ENCODE measurements around the gene FDXR. TPM values are rescaled to one million over a fixed set of nuclear protein-coding genes. Genes with fewer than 3 reads are reported as not detected.

Gene FDXR
- total RNA-seq, 2 donors from 2014 or later: 4.1 to 7.9 TPM

GRCh38 chr17:74836691-74837467, 35.9 kb downstream of the FDXR start:
- H3K27ac ChIP-seq: no peak overlapping the region
- H3K4me1 ChIP-seq: peaks cover 0 to 24% of the 10 kb centered on the region in 2 donors
- TF ChIP-seq CTCF (IDR thresholded peaks at IDR 0.05): no peak
- H3K36me3 ChIP-seq: peaks cover 5% of the 10 kb centered on the region
- H3K4me3 ChIP-seq: no peak overlapping the region
- no peaks in the 10 kb centered on the region for H3K9me3 ChIP-seq
- no peak for DNase-seq (ENCODE audit: low spot score)
- H3K27me3 ChIP-seq: no peaks in the 10 kb centered on the region

DNA sequence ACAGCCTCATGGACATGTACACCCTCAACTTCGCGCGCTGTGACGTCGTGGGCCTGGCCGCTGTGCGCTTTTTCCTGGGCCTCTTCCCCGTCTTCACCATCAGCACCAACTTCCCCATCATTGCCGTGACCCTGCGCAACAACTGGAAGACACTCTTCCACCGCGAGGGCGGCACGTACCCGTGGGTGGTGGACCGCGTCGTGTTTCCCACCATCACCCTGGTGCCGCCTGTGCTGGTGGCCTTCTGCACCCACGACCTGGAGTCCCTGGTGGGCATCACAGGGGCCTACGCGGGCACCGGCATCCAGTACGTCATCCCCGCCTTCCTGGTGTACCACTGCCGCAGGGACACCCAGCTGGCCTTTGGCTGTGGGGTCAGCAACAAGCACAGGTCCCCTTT, 36.6 kb downstream of the FDXR start:
- peaks cover 0 to 17% of the 10 kb centered on the region in 2 donors for H3K4me1 ChIP-seq
- no peak for TF ChIP-seq CTCF (IDR thresholded peaks at IDR 0.05)
- no peak for DNase-seq (ENCODE audit: low spot score)

GRCh38 chr17:74833501-74834377, 39.1 kb downstream of the FDXR start:
- H3K4me3 ChIP-seq: no peak overlapping the region
- H3K36me3 ChIP-seq: peaks cover 5% of the 10 kb centered on the region
- no peak for DNase-seq (ENCODE audit: low spot score)
- H3K9me3 ChIP-seq: no peaks in the 10 kb centered on the region
- no peaks in the 10 kb centered on the region for H3K27me3 ChIP-seq
- H3K4me1 ChIP-seq: no peaks in the 10 kb centered on the region
- no peak for TF ChIP-seq CTCF (IDR thresholded peaks at IDR 0.05)
- H3K27ac ChIP-seq: no peak overlapping the region

More for the DNA sequence above, 36.6 kb downstream of the FDXR start:
- H3K36me3 ChIP-seq: peaks cover 5% of the 10 kb centered on the region
- no peak overlapping the region for H3K27ac ChIP-seq
- no peak overlapping the region for H3K4me3 ChIP-seq
- H3K27me3 ChIP-seq: no peaks in the 10 kb centered on the region
- no peaks in the 10 kb centered on the region for H3K9me3 ChIP-seq

GRCh38 chr17:74832421-74832820, 40.4 kb downstream of the FDXR start:
- no peak for TF ChIP-seq CTCF (IDR thresholded peaks at IDR 0.05)
- no peak for DNase-seq (ENCODE audit: low spot score)
- Histone ChIP-seq H3K27me3 (no peaks in the 10 kb centered on the region), H3K4me3 (no peak overlapping the region), H3K27ac (no peak overlapping the region), H3K36me3 (peaks cover 5% of the 10 kb centered on the region), H3K9me3 (no peaks in the 10 kb centered on the region), H3K4me1 (peaks cover 0 to 5% of the 10 kb centered on the region in 2 donors)

DNA sequence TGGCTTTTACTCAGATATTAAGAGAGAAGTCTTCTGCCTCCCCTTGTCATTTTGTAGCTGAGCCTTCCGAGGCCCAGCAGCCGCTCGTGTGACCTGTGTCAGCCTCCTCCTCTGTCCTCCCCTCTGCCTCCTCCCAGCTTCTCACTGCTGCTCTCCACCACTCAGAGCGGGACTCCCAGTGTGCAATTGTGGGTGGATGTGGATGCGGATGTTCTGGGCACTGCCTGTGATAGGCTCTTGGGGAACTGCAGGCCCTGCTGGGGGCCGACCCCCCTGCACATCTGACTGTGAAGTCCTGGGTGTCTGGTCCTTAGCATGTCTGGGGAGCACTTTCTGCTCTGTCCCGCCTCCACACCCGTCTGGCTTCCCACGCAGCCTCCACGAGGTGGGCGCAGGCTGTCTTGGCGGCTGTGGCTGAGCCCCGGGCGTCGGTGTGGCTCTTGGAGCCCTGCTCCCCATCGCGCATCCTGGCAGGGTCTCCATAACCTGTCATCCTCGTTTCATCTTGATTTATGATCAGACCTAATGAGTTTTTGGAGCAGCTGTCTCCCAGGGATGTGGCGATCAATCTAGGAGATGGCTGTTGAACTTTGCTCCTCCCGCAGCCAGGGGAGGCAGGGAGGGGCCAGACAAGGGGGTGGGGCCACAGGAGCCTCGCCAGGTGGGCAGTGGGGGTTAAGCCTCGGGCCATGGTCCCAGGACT, 41.2 kb downstream of the FDXR start:
- peaks cover 0 to 8% of the 10 kb centered on the region in 2 donors for H3K4me1 ChIP-seq
- no peak overlapping the region for H3K4me3 ChIP-seq
- no peak for DNase-seq (ENCODE audit: low spot score)
- H3K27ac ChIP-seq: no peak overlapping the region
- no peaks in the 10 kb centered on the region for H3K27me3 ChIP-seq
- H3K36me3 ChIP-seq: peaks cover 5% of the 10 kb centered on the region
- H3K9me3 ChIP-seq: no peaks in the 10 kb centered on the region
- TF ChIP-seq CTCF (IDR thresholded peaks at IDR 0.05): no peak
